Esophagus muscularis mucosa (tissue), 3 donors: ENCODE results near the gene MSL2.
"Not testable (repeated sequence)": the region's sequence is repeated elsewhere in the genome, so short reads cannot be mapped to it uniquely, and the experiment has no call there.

Source experiments
- POLR2A ChIP-seq: fragments of 450-650 bp; IDR thresholded peaks from one replicate; pipeline ENCODE4 v1.6.1; 2017; ENCODE audit warnings: antibody characterized with exemption, moderate library complexity, mild to moderate bottlenecking, low read depth
- TF ChIP-seq, protein P1 (sequence below), 3 experiments: fragments of 200-600 bp in 2 of 3; fragments of 450-650 bp in 1 of 3; sonication (generic) in 2 of 3; IDR thresholded peaks; one replicate each; pipeline ENCODE4 v1.5.1; 2017 to 2019; ENCODE audit warnings: antibody characterized with exemption in 3 of 3, mild to moderate bottlenecking in 2 of 3, moderate library complexity in 1 of 3

DNA sequence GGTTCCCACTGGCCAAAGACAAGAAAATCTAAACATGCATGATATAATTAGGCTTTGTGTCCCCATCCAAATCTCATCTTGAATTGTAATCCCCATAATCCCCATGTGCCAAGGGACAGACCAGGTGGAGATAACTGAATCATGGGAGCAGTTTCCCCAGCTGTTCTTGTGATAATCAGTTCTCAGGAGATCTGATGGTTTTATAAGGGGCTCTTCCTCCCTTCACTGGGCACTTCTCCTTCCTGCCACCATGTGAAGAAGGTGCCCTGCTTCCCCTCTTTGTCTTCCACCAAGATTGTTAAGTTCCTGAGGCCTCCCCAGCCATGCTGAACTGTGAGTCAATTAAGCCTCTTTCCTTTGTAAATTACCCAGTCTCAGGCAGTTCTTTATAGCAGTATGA is 32.5 kb downstream of the MSL2 start:
- TF ChIP-seq, protein P1, sequence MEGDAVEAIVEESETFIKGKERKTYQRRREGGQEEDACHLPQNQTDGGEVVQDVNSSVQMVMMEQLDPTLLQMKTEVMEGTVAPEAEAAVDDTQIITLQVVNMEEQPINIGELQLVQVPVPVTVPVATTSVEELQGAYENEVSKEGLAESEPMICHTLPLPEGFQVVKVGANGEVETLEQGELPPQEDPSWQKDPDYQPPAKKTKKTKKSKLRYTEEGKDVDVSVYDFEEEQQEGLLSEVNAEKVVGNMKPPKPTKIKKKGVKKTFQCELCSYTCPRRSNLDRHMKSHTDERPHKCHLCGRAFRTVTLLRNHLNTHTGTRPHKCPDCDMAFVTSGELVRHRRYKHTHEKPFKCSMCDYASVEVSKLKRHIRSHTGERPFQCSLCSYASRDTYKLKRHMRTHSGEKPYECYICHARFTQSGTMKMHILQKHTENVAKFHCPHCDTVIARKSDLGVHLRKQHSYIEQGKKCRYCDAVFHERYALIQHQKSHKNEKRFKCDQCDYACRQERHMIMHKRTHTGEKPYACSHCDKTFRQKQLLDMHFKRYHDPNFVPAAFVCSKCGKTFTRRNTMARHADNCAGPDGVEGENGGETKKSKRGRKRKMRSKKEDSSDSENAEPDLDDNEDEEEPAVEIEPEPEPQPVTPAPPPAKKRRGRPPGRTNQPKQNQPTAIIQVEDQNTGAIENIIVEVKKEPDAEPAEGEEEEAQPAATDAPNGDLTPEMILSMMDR (IDR thresholded peaks at IDR 0.05) = not testable (repeated sequence)
- TF ChIP-seq POLR2A = not testable (repeated sequence)
